H1 (cell line): ENCODE results near the gene ATP13A2. TPM values are rescaled to one million over a fixed set of nuclear protein-coding genes. Genes with fewer than 3 reads are reported as not detected.
"Not testable (repeated sequence)": the region's sequence is repeated elsewhere in the genome, so short reads cannot be mapped to it uniquely, and the experiment has no call there.

Experiments
- CTCF ChIA-PET: fragments of 300-600 bp; sonication (Branson Sonifier 250); formaldehyde crosslinking; loops from one replicate; lab custom pipeline; 2021; ENCODE audit not compliant: partially characterized antibody; lab: Charles Lee
- POLR2A ChIA-PET: fragments of 300-600 bp; sonication (Branson Sonifier 250); formaldehyde crosslinking; loops from one replicate; lab custom pipeline; 2021; ENCODE audit warnings: inconsistent platforms; ENCODE audit not compliant: partially characterized antibody; lab: Charles Lee
- DNase-seq, 2 experiments: peaks; one replicate each; pipeline versions ENCODE4 v3.0.0 to v3.0.0-alpha.2; 2010 to 2022; ENCODE audit warnings: low spot score in 2 of 2, low read depth in 1 of 2, mixed read lengths in 1 of 2
- FAIRE-seq: peaks from 2 replicates; lab custom pipeline; 2011; peaks lifted over from hg19 to GRCh38; lab: Jason Lieb, UNC
- H2AFZ ChIP-seq: 2 replicates; pipeline ENCODE4 v1.8.1; 2012; ENCODE audit warnings: low read length, inconsistent platforms
- H2AK5ac ChIP-seq: 2 replicates; pipeline ENCODE4 v1.6.1; 2013; ENCODE audit warnings: low read depth, low read length
- H2BK120ac ChIP-seq: replicated peaks from 2 replicates; pipeline ENCODE3; 2013; ENCODE audit warnings: low read depth, low read length, inconsistent platforms
- H2BK12ac ChIP-seq: 2 replicates; pipeline ENCODE4 v1.6.1; 2013; ENCODE audit warnings: low read depth, low read length
- H2BK15ac ChIP-seq: 2 replicates; pipeline ENCODE4 v1.6.1; 2013; ENCODE audit warnings: low read length
- H2BK20ac ChIP-seq: 2 replicates; pipeline ENCODE4 v1.6.1; 2013; ENCODE audit warnings: low read length
- H2BK5ac ChIP-seq: 2 replicates; pipeline ENCODE4 v1.6.1; 2013; ENCODE audit warnings: low read depth, low read length
- H3K14ac ChIP-seq: 2 replicates; pipeline ENCODE4 v1.6.1; 2013; ENCODE audit warnings: inconsistent platforms; ENCODE audit not compliant: insufficient read length
- H3K18ac ChIP-seq: 2 replicates; pipeline ENCODE4 v1.6.1; 2013; ENCODE audit warnings: low read length; ENCODE audit errors: extremely low read depth
- H3K23ac ChIP-seq: 2 replicates; pipeline ENCODE4 v1.6.1; 2013; ENCODE audit warnings: inconsistent platforms; ENCODE audit not compliant: insufficient read length
- H3K23me2 ChIP-seq: 2 replicates; pipeline ENCODE4 v1.6.1; 2013; ENCODE audit warnings: low read depth, low read length
- H3K27ac ChIP-seq: 2 replicates; pipeline ENCODE4 v1.6.1; 2011; ENCODE audit warnings: low read depth, low read length, inconsistent platforms
- H3K27me3 ChIP-seq, 4 experiments: replicated peaks in 1 of 4; 1 replicate in 1 of 4; 2 replicates in 3 of 4; pipeline versions ENCODE4 v1.6.1 to v1.8.1; 2011 to 2013; ENCODE audit warnings: low read length in 3 of 4, mild to moderate bottlenecking in 3 of 4, inconsistent platforms in 2 of 4, mixed read lengths in 2 of 4, moderate library complexity in 1 of 4; ENCODE audit not compliant: control insufficient read depth in 3 of 4, insufficient read depth in 3 of 4; ENCODE audit errors: extremely low read depth in 1 of 4
- H3K36me3 ChIP-seq, 4 experiments: 2 replicates each; pipeline versions ENCODE4 v1.6.1 to v1.8.1; 2011 to 2013; ENCODE audit warnings: mild to moderate bottlenecking in 4 of 4, low read length in 3 of 4, moderate library complexity in 2 of 4, control low read depth in 1 of 4, inconsistent platforms in 1 of 4; ENCODE audit not compliant: insufficient read depth in 4 of 4, control insufficient read depth in 2 of 4
- H3K4ac ChIP-seq: replicated peaks from 2 replicates; pipeline ENCODE3; 2013; ENCODE audit warnings: low read length, low read depth, mixed read lengths, inconsistent platforms; ENCODE audit not compliant: insufficient read length
- H3K4me1 ChIP-seq, 4 experiments: replicated peaks in 1 of 4; 1 replicate in 1 of 4; 2 replicates in 3 of 4; pipeline versions ENCODE4 v1.6.1 to v1.8.1; 2011 to 2013; ENCODE audit warnings: low read length in 3 of 4, inconsistent platforms in 2 of 4, mixed read lengths in 1 of 4; ENCODE audit not compliant: insufficient read depth in 4 of 4, control insufficient read depth in 3 of 4
- H3K4me2 ChIP-seq, 2 experiments: 2 replicates each; pipeline versions ENCODE4 v1.6.1 to v1.8.1; 2011 to 2013; ENCODE audit warnings: low read depth in 2 of 2, low read length in 2 of 2, control low read depth in 1 of 2, inconsistent platforms in 1 of 2, mild to moderate bottlenecking in 1 of 2; ENCODE audit not compliant: insufficient read depth in 1 of 2
- H3K4me3 ChIP-seq, 4 experiments: fragments of 200-600, 300-600 bp in 1 of 4; sonication (generic), shearing (Covaris generic), sonication (Bioruptor Twin) in 1 of 4; 2 replicates each; pipeline versions ENCODE4 v1.5.1 to v1.8.1; 2011 to 2016; ENCODE audit warnings: low read length in 4 of 4, low read depth in 3 of 4, control low read depth in 2 of 4, inconsistent platforms in 2 of 4, mild to moderate bottlenecking in 2 of 4, mixed read lengths in 1 of 4, moderate library complexity in 1 of 4; ENCODE audit not compliant: insufficient read depth in 2 of 4; ENCODE audit errors: extremely low read depth in 1 of 4
- H3K56ac ChIP-seq: replicated peaks from 2 replicates; pipeline ENCODE3; 2013; ENCODE audit warnings: low read depth, mild to moderate bottlenecking, mixed read lengths, low read length, inconsistent platforms; ENCODE audit not compliant: insufficient read length
- H3K79me1 ChIP-seq: 2 replicates; pipeline ENCODE4 v1.6.1; 2013; ENCODE audit warnings: low read depth, low read length, control low read depth
- H3K79me2 ChIP-seq, 2 experiments: 2 replicates each; pipeline versions ENCODE4 v1.6.1 to v1.8.1; 2012 to 2013; ENCODE audit warnings: low read length in 2 of 2, mild to moderate bottlenecking in 2 of 2, inconsistent platforms in 1 of 2; ENCODE audit not compliant: insufficient read depth in 2 of 2, control insufficient read depth in 1 of 2
- H3K9ac ChIP-seq, 4 experiments: replicated peaks in 1 of 4; 1 replicate in 1 of 4; 2 replicates in 3 of 4; pipeline versions ENCODE4 v1.6.1 to v1.8.1; 2011 to 2013; ENCODE audit warnings: low read depth in 3 of 4, low read length in 3 of 4, control low read depth in 2 of 4, mild to moderate bottlenecking in 2 of 4, moderate library complexity in 2 of 4, inconsistent platforms in 1 of 4; ENCODE audit errors: extremely low read depth in 1 of 4
- H3K9me3 ChIP-seq, 2 experiments: 2 replicates each; pipeline versions ENCODE4 v1.6.1 to v1.8.1; 2012 to 2013; ENCODE audit warnings: mild to moderate bottlenecking in 2 of 2, moderate library complexity in 2 of 2, control low read depth in 1 of 2, inconsistent platforms in 1 of 2, low read depth in 1 of 2, low read length in 1 of 2, mixed read lengths in 1 of 2; ENCODE audit not compliant: insufficient read depth in 2 of 2
- H4K20me1 ChIP-seq, 2 experiments: replicated peaks in 1 of 2; 2 replicates each; pipeline versions ENCODE3 to v1.8.1; 2011 to 2013; ENCODE audit warnings: inconsistent platforms in 2 of 2, low read length in 2 of 2, mild to moderate bottlenecking in 1 of 2; ENCODE audit not compliant: insufficient read depth in 2 of 2, control insufficient read depth in 1 of 2
- H4K5ac ChIP-seq: 2 replicates; pipeline ENCODE4 v1.6.1; 2013; ENCODE audit warnings: low read length, low read depth, mixed read lengths, inconsistent platforms; ENCODE audit not compliant: insufficient read length
- H4K8ac ChIP-seq: 2 replicates; pipeline ENCODE4 v1.8.0; 2013; ENCODE audit warnings: mild to moderate bottlenecking, moderate library complexity, low read length, inconsistent platforms; ENCODE audit not compliant: insufficient read depth; ENCODE audit errors: extremely low read depth
- H4K91ac ChIP-seq: replicated peaks from 2 replicates; pipeline ENCODE3; 2013; ENCODE audit warnings: low read length, mixed read lengths, inconsistent platforms; ENCODE audit not compliant: insufficient read length
- WGBS, 2 experiments: shearing (Covaris generic) in 1 of 2; methylation state at CpG; one replicate each; pipeline versions ENCODE4 v1.1.6 to v1.1.7; 2013 to 2015; ENCODE audit warnings: low lambda C conversion rate in 2 of 2, mixed read lengths in 2 of 2, inconsistent platforms in 1 of 2, low coverage in 1 of 2, missing lambda C conversion rate in 1 of 2; ENCODE audit not compliant: insufficient replicate concordance in 2 of 2, insufficient coverage in 1 of 2, insufficient read length in 1 of 2; ENCODE audit errors: extremely low coverage in 1 of 2, missing lambda C conversion rate in 1 of 2; 5-methylcytosine and 5-hydroxymethylcytosine counted together
- polyA plus RNA-seq, 7 experiments: library from polyadenylated mRNA; depleted of rRNA in 3 of 7; stranded (reverse) in 5 of 7; unstranded in 2 of 7; fragments of >200 nt in 5 of 7; fragments of 200-250 nt in 2 of 7; gene quantifications; 1 replicate in 5 of 7; 2 replicates in 1 of 7; 4 replicates in 1 of 7; pipeline versions ENCODE4 v1.2.1 to v1.2.3, GENCODE V29; 2011 to 2013; ENCODE audit warnings: missing spikeins in 2 of 7, mixed read lengths in 2 of 7
- total RNA-seq: library from RNA; stranded (reverse); fragmentation: NEBNext Ultra II Directional; extraction: Animal tissue kit (Norgen Biotek cat#: 25700); gene quantifications from 2 replicates; pipeline ENCODE4 v1.2.1, GENCODE V29; 2021

ATP13A2 gene
- total and polyA plus RNA-seq, 2 of the 8 experiments (the other 6 are each of a cell fraction or from before 2014, with no cell fraction given) = 82.1 to 83.6 TPM

GRCh38 chr1:16936580-16936979 lies 75.1 kb downstream of the ATP13A2 start:
- H4K5ac ChIP-seq, H2BK20ac ChIP-seq, H2BK15ac ChIP-seq, H3K56ac ChIP-seq, H2AFZ ChIP-seq, H3K18ac ChIP-seq, H2BK12ac ChIP-seq, H4K20me1 ChIP-seq, H4K8ac ChIP-seq, H3K23me2 ChIP-seq, H3K4me1 ChIP-seq, H3K27ac ChIP-seq, H2BK5ac ChIP-seq, H2AK5ac ChIP-seq, POLR2A ChIA-PET, H3K4me2 ChIP-seq, H3K9ac ChIP-seq, FAIRE-seq, H2BK120ac ChIP-seq, H3K9me3 ChIP-seq, DNase-seq, H3K79me1 ChIP-seq, H3K23ac ChIP-seq, H4K91ac ChIP-seq, H3K14ac ChIP-seq, H3K27me3 ChIP-seq, H3K79me2 ChIP-seq, H3K4ac ChIP-seq, H3K4me3 ChIP-seq: not testable (repeated sequence)
- WGBS, 2 experiments = 96% methylated on average over 12 of the region's 16 CpGs; no CpG with 5 or more reads in 1 of the 2 experiments
- peaks cover 0 to 29% (median 8%) of the 10 kb centered on the region in 4 experiments; a peak in 4 of 8 replicates for H3K36me3 ChIP-seq
- CTCF ChIA-PET = interaction anchor here (0.6 to 1.6 kb wide), 3 partner anchors 11 to 17 kb away, joined by 3 to 9 read pairs (median 5); no protein-coding TSS in a partner anchor

Other genes starting within 250 kb of the ATP13A2 start
- 1,303 and 1,497 TPM in 2 replicates for gene RNU1-2, start 115.9 kb downstream of the ATP13A2 start, total RNA-seq
- under 0.01 and 145 TPM in 2 replicates for gene RNU1-2, start 115.9 kb downstream of the ATP13A2 start, polyA plus RNA-seq (2011; rRNA removed)
- gene CROCC, start 90.0 kb downstream of the ATP13A2 start, total RNA-seq = 39.5 and 42.3 TPM in 2 replicates
- gene CROCC, start 90.0 kb downstream of the ATP13A2 start, polyA plus RNA-seq (2011; rRNA removed) = 12.1 and 24.9 TPM in 2 replicates
- 172 and 188 TPM in 2 replicates for gene MFAP2, start 31.3 kb downstream of the ATP13A2 start, total RNA-seq
- 326 and 394 TPM in 2 replicates for gene MFAP2, start 31.3 kb downstream of the ATP13A2 start, polyA plus RNA-seq (2011; rRNA removed)
- gene SDHB, start 42.1 kb upstream of the ATP13A2 start, total RNA-seq = 90.7 and 98.7 TPM in 2 replicates
- 67.1 and 84.0 TPM in 2 replicates for gene SDHB, start 42.1 kb upstream of the ATP13A2 start, polyA plus RNA-seq (2011; rRNA removed)
- 5.8 and 7.5 TPM in 2 replicates for gene PADI2, start 107.5 kb upstream of the ATP13A2 start, total RNA-seq
- 1.6 and 2.5 TPM in 2 replicates for gene PADI2, start 107.5 kb upstream of the ATP13A2 start, polyA plus RNA-seq (2011; rRNA removed)
- gene PADI1, start 193.2 kb upstream of the ATP13A2 start, total RNA-seq = 0.30 and 0.33 TPM in 2 replicates
- 0.20 and 0.38 TPM in 2 replicates for gene PADI1, start 193.2 kb upstream of the ATP13A2 start, polyA plus RNA-seq (2011; rRNA removed)
- gene PADI3, start 237.2 kb upstream of the ATP13A2 start, total RNA-seq = 0.37 and 0.44 TPM in 2 replicates
- gene PADI3, start 237.2 kb upstream of the ATP13A2 start, polyA plus RNA-seq (2011; rRNA removed) = 0.94 and 1.9 TPM in 2 replicates